GM18907 (cell line): ENCODE results near the gene AKAP12.

ENCODE experiments used
- ATAC-seq: cut with Tn5 transposase; IDR thresholded peaks from one replicate; pipeline ENCODE4 v1.9.1; 2021; ENCODE audit warnings: mild to moderate bottlenecking, moderate library complexity; ENCODE audit not compliant: unreplicated experiment

Gene AKAP12, protein sequence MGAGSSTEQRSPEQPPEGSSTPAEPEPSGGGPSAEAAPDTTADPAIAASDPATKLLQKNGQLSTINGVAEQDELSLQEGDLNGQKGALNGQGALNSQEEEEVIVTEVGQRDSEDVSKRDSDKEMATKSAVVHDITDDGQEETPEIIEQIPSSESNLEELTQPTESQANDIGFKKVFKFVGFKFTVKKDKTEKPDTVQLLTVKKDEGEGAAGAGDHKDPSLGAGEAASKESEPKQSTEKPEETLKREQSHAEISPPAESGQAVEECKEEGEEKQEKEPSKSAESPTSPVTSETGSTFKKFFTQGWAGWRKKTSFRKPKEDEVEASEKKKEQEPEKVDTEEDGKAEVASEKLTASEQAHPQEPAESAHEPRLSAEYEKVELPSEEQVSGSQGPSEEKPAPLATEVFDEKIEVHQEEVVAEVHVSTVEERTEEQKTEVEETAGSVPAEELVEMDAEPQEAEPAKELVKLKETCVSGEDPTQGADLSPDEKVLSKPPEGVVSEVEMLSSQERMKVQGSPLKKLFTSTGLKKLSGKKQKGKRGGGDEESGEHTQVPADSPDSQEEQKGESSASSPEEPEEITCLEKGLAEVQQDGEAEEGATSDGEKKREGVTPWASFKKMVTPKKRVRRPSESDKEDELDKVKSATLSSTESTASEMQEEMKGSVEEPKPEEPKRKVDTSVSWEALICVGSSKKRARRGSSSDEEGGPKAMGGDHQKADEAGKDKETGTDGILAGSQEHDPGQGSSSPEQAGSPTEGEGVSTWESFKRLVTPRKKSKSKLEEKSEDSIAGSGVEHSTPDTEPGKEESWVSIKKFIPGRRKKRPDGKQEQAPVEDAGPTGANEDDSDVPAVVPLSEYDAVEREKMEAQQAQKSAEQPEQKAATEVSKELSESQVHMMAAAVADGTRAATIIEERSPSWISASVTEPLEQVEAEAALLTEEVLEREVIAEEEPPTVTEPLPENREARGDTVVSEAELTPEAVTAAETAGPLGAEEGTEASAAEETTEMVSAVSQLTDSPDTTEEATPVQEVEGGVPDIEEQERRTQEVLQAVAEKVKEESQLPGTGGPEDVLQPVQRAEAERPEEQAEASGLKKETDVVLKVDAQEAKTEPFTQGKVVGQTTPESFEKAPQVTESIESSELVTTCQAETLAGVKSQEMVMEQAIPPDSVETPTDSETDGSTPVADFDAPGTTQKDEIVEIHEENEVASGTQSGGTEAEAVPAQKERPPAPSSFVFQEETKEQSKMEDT (N-terminal part only)

DNA sequence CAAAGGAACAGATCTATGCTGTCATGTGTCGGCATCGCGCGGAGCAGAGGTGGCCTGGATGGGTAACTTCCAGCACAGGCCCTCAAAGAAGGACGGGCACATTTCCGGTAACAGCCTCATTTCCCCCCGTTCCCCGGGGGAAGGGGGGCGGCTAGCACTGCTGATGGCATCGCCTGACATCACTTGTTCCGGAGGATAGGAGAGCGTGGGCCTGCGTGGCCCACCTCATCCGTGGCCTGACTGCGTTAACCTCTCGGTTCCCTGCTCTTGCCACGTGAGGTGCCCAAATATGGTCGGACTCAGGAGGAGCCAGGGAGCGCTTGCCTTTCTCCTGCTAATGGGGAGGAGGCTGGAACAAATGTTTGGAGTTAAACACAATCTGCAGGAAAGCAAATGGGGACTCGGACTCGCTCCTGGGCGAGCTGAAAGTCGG, at the start of gene AKAP12:
Gene AKAP12 (plus strand): TSS at position 365 of the 433 bp plus-strand sequence. CDS start 596 bp downstream, outside the sequence.
- ATAC-seq: peak; percentile 19

DNA sequence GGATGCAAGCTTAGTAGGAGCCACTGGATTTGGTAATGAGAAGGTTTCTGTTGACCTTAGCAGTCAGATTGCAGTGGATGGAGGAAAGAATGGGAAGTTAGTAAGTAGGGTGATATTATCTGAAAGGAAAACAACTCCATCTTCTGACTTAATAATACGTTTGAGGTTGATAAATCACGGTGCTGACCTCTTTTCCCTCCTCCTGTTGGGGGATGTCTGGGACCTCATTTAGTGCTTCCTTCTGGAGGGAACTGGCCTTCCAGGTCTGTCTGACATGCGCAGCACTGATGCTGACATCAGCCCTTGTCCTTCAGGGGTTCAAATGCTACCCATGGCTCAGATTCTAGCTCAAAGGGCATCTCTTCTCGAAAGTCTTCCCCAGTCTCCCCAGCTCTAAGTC, 48.2 kb upstream of the AKAP12 start:
- ATAC-seq: no peak

DNA sequence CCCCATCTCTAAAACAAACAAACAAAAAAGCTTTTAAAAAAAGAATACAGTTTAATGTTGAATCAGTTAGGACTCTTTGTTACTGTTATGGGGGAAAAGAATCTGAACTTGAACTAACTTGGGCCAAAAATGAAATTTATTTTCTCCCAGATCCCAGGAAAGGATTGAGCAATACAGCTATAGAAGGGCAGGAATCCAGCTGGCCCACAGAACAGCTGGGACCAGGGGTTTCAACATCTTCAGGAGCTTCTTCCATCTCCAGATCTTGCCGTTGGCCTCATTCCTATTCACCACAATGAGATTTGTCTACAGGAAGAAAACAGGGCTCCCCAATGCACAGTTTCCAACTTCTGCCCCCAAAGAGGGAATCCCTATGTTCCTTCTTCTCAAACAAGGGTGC, 43.2 kb upstream of the AKAP12 start:
- no peak for ATAC-seq

DNA sequence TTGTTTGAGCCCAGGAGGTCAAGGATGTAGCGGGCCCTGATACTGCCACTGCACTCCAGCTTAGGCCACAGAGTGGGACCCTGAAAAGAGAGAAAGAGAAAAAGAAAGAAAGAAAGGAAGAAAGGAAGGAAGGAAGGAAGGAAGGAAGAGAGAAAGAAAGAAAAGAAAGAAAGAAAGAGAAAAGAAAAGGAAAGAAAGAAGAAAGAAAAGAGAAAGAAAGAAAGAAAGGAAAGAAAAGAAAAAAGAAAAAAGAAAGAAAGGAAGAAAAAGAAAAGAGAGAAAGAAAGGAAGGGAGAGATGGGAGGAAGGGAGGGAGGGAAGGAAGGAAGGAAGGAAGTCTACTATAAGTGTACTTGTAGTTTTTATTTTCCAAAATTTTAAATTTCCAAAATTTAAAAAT, 42.2 kb upstream of the AKAP12 start:
- ATAC-seq: no peak

DNA sequence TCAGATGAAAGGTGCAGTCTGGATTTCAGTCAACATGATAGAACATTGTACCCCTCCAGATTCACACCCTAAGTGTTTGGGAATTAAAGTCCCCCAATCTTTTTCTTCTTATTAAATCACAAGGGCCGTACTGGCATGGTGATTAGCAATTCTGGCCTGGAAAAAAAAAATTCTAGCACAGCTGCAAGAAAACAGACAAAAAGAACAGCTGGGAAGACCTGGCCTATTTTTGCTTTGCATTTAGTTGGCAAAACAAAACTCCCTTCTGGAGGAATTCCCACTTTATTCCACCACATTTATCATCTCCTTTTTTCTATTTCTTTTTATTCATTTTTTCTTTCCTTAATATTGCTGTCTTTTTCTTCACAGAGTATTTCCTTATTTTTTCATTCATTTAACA, 39.8 kb upstream of the AKAP12 start:
- no peak for ATAC-seq

DNA sequence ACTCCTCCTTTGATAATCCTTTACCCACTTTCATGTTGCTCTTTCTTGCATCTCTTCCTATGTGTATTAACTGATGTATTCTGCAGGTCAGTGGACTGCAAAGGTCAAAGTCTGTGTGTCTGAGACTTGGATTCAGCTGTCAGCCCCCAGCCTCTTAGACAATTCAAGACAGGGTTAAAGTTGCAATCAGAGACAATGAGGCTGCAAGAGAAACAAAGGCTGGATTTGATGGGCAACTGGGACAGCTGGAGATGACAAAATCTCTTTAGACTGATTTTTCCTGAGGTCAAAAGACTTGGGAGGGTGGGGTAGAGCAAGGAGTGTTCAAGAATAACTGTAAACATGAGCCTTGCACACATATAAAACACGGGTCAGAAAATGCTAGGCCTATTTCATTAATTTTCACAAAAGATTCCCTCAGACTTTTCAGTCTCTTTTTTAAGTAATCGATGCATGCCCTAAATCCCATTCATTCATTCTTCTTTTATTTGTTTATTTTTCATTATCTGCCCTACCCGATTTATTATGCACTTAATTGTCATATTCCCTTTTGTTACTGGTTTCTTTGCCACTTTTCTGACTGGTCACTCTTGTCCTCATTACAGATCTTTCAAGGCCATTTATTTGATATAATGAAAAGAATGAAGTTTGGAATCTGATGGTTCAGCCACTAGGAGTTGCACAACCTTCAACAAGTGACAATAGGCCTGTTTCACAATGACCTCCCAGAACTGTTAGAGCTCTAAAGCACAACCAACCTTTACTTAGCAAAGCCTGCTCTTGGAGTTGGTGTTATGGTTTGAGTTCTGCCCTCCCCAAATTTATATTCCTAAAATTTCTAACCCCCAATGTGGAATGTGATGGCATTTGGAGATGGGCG, 33.8 kb upstream of the AKAP12 start:
- ATAC-seq: no peak

DNA sequence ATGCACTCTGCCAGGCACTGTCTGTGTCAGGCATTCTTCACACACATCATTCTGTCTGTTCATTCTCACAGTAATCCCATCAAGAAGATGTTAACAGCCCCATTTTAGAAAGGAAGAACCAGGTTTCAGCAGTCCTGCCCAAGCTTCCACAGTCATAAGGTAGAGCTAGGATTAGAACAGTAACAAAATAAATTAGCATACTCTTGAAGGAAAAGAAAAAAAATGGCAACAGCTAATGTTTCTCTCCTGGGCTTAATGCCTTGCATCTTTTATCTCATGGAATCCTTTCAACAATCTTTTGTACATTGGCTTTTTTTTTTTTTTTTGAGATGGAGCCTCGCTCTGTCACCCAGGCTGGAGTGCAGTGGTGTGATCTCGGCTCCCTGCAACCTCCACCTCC, 32.1 kb upstream of the AKAP12 start:
- ATAC-seq: no peak

DNA sequence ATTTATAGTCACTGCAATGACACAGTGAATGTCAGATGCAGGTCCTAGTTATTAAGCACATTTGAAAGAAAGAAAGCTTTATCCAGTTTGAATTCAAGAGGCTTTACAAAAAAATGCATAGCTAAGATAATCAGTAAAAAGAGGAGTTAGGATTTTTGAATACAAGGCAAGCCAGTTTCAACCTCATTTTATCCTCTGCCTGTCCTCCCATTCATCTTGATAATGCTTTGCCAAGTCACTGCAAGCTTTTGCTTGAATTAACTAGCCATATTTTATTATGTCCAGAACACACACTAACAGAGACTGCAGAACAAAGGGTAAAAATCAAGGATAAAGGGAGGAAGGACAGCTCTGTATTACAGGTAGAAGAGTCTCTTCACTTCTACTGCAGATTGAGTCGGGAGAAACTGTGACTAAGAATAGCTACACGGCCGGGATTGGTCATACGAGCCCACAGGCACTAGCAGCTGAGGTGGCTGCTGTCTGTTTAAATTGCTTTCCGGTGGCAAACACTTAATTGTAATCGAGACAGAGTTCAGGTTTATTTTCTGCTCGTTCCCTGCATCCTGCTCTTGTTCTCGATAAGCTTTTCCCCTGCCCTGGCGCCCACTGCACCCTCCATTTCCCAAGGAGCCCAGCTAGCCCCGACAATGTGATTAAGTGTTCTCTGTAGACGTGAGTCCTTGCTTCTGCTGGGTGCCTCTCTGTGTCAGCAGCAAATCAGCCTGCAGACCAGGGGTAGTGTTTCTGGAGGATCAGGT, 30.5 kb upstream of the AKAP12 start:
- no peak for ATAC-seq

DNA sequence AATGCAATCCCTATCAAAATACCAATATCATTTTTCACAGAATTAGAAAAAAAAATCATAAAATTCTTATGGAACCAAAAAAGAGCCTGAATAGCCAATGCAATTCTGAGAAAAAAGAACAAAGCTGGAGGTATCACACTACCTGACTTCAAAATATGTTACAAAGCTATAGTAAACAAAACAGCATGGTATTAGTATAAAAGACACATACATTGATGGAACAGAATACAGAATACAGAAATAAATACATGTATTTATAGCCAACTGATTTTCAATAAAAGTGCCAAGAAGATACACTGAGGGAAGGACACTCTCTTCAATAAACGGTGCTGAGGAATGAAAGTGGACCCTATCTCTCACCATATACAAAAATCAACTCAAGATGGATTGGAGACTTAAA, 28.7 kb upstream of the AKAP12 start:
- no peak for ATAC-seq

DNA sequence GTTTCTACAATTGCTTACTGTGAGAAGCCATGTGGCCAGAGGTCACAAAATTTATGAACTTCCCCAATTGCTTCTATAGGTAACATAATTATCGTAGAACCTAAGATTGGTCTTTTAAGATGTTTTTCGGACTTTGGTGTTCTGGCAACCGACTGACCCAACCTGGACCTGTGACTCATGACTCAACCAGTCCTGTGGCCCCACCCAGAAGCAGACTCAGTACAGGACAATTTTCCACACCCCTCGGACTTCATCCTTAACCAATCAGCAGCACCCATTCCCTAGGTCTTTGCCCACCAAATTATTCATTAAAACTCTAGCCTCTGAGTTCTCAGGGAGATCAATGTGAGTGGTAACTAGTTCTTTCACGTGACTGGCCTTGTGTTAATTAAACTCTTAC, 26.4 kb upstream of the AKAP12 start:
- no peak for ATAC-seq

DNA sequence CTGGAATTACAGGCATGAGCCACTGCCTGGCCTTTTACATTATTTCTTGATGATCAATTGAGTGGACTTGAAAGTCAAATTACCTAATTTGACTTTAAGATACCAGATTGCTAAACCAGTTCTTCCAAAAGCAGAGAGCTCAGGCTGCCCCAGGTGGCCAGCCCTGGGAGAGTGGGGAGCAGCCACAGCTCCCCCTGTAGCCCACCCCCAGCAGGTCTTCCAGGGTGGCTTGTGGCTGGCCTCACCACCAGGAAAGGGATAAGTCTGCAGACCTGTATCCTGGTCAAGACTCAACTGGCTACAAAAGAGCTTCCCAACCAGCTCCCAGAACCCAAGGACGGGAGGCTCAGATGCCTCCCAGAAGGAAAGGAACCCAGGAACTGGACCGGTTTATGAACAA, 23.8 kb upstream of the AKAP12 start:
- no peak for ATAC-seq

DNA sequence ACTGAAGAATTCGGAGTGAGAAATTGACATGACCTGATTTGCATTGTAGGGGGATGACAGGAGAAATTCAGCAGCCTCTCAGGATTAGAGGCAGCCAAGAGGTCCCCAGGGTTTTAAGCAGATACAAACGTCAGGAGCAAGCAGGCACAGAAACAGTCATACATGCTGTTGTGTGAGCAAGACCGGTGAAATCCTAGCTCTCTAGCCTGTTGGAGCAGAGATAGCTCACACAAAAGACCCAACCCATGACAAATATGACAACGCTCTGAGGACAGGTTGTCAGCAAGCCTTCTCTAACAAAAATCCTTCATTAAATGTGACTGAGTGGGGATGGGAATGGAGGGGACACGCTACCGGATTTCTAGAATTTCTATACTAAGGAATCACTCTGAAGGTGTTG, 23.0 kb upstream of the AKAP12 start:
- no peak for ATAC-seq

DNA sequence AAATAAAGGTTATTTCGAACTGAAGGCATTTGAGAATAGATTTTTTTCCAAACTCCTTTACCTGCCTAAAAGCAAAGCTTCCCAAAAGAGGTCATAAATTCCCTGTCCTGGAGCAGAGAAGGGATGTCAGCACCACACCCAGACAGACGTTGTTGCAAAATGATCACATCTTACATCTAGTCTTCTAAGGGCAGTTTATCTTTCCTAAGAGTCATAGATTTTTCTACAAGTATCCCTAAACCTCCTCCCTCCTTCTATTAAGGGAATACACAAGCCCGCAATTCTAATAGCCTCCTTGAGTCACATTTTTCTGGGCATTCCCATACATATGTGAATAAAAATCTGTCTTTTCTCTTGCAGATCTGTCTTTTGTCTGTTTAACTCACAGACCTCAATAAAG, 20.6 kb upstream of the AKAP12 start:
- no peak for ATAC-seq

DNA sequence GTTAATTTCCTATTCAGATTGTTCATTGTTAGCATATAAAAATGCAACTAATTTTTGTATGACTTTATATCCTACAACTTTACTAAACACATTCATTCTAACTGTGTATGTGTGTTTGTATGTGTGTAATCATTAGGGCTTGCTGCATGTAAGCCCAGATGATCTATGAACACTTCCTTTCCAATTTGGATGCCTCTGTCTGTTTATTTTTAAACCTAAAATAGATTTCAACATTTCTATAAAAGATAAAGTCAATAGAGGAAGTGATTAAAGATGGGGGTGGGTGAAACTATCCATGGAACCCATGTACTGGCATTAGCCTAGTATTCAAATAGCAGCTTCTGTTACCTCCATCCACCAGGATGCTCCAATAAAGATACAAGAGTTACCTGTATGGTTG, 15.7 kb upstream of the AKAP12 start:
- ATAC-seq: no peak

DNA sequence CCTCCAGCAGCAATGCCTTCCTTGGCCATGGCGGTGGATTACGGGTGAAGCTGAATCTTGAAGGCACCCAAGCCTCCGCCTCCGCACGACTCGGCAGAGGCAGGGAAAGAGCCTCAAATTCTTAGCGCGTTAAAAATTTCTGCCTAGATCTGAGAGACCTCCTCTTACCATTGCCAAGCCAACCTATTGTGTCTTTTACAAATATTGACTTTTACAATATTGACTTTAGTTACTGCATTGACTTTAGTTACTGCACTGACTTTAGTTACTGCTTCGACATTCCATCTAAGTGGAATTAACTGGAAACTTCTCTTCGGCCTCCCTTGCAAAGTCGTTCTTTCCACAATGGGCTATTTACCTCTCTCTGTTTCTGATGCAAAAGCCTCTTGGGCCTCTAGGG, 13.8 kb upstream of the AKAP12 start:
- no peak for ATAC-seq

DNA sequence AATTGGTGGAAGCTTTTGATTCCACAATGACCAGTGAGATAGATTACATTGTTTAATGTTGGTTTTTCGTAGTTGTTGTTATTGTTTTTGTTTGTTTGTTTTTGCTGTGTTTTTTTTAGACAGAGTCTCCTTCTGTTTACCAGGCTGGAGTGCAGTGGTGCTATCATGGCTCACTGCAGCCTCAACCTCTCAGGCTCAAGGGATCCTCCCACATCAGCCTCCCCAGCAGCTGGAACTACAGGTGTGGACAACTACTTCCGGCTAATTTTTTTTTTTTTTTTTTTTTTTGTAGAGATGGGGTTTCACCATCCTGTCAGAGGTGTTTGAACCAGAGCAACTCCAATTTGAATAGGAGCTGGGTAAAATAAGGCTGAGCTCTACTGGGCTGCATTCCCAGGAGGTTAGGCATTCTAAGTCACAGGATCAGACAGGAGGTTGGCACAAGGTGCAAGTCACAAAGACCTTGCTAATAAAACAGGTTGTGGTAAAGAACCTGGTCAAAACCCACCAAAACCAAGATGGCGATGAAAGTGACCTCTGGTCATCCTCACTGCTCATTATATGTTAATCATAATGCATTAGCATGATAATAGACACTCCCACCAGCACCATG, 10.9 kb upstream of the AKAP12 start:
- ATAC-seq: no peak

DNA sequence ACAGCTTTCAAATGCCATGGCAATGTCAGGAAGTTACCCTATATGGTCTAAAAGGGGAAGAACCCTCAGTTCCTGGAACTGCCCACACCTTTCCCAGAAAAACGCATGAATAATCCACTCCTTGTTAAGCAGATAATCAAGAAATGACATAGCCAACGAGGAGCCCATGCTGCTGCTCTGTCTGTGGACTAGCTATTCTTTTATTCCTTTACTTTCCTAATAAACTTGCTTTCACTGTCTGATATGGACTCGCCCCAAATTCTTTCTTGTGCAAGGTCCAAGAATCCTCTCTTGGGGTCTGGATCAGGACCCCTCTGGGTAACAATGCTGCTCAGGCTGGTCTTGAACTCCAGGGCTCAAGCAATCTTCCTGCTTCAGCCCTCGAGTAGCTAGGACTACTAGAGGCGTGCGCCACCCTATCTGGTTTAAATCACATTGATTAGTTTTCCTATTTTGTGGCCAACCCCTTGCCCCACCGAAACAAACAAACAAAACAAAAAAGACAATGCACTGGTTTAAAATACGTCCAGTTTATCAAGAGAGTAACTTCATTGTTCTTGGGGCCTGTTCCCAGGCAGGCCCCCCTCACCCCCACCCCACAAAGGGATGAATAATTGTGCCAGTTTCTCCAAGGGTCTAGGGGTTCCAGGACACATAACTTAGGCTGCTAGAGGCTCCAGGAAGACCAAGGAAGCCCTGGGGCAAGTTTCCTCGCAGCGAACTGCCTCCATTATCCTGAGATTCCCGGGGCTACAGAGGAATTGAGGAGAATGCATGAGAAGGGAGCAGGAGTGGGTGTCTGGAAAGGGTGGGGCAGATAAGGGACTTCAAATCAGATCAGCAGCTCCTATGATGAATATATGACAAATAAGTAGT, 10.1 kb upstream of the AKAP12 start:
- ATAC-seq: no peak

DNA sequence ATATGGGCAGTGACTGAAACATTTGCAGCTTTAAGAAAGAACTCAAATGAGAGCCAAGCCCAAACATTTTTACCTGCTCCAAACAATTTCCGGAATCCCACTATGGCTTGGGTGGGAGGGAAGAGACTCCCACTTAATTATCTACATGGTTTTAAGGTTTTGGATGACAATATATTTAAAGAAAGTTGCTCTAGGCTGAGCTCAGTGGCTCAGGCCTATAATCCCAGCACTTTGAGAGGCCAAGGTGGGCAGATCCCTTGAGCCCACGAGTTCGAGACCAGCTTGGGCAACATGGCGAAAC, 9.5 kb upstream of the AKAP12 start:
- ATAC-seq: no peak
